ENCODE measurements around the gene MKLN1. TPM values are rescaled to one million over a fixed set of nuclear protein-coding genes. Genes with fewer than 3 reads are reported as not detected.
A peak's percentile ranks its signal among the peaks of the same experiment; 100 is the strongest.
"Not testable (repeated sequence)": the region's sequence is repeated elsewhere in the genome, so short reads cannot be mapped to it uniquely, and the experiment has no call there.

The MKLN1 gene
- total RNA-seq, 2 donors from 2014 or later: 25.1 to 29.3 TPM

- Histone ChIP-seq H3K4me1 (peaks cover 10% of the 10 kb centered on the region), H3K4me3 (no peak overlapping the region), H3K27ac (no peak overlapping the region), H3K27me3 (no peaks in the 10 kb centered on the region), H3K36me3 (replicated peaks in 1 of 2; ENCODE audit: insufficient read depth in 1 of 2, low read depth in 2 of 2) (no peaks in the 10 kb centered on the region), H3K9me3 (no peaks in the 10 kb centered on the region)
- intact Hi-C loops (cut with DNase I): no loop called here
- TF ChIP-seq CTCF (IDR thresholded peaks at IDR 0.05): no peak
- 84% methylated on average over 14 of the region's 14 CpGs for WGBS, 2 donors
- no peak for DNase-seq
- no peak for ATAC-seq
Observed at GRCh38 chr7:131501930-131502685, 174.4 kb downstream of the MKLN1 start.

DNA sequence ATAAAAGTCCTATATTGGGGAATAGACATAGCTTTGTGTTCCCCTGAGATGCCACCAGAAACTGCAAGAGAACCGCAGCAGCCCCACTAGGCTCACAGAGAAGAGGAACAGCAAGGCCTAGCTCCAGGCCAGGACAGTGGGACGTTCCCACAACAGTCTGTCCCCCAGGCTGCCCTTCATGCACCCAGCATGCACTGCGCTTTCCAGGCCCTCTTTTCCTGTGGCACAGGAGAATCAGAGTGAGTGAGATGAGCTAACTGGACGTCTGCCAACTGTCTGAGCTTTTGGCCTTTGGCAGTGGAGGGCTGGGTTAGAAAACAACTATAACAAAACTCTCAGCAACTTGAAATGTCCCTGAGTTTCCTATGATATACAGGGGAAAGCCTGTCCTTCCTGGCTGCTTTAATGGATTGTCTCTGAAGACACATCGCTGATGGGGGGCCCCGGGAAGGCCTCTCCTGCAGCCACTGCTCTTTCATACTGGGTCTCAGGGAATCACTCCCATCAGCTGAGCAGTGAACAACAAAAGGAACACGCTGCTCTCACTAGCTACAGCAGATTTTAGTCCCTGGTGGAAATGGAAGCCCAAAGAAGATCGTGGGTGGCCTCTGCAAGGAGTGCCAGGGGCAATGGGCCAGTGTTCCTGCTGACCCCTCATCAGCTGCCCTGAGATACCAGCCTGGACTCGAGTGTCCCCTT, 175.3 kb downstream of the MKLN1 start:
- WGBS, 2 donors: 80 to 83% methylated on average over 9 of the region's 9 CpGs
- Histone ChIP-seq H3K36me3 (replicated peaks in 1 of 2; ENCODE audit: insufficient read depth in 1 of 2, low read depth in 2 of 2) (no peaks in the 10 kb centered on the region), H3K27me3 (no peaks in the 10 kb centered on the region), H3K27ac (no peak overlapping the region), H3K9me3 (no peaks in the 10 kb centered on the region), H3K4me3 (no peak overlapping the region), H3K4me1 (peaks cover 16% of the 10 kb centered on the region)
- DNase-seq (peak in 1 of 4 donors; percentile 34), ATAC-seq (no peak)
- no peak for TF ChIP-seq POLR2A (IDR thresholded peaks at IDR 0.05)
- no peak for TF ChIP-seq CTCF (IDR thresholded peaks at IDR 0.05)
- intact Hi-C loops (cut with DNase I): no loop called here

- WGBS, 2 donors: 50 to 56% methylated on average over 6 of the region's 6 CpGs
- DNase-seq (peak in 1 of 4 donors; percentile 4), ATAC-seq (no peak)
- TF ChIP-seq POLR2A (IDR thresholded peaks at IDR 0.05) (no peak), CTCF (IDR thresholded peaks at IDR 0.05) (no peak)
- no peaks in the 10 kb centered on the region for H3K27me3 ChIP-seq
- H3K4me1 ChIP-seq: peaks cover 15% of the 10 kb centered on the region
- H3K4me3 ChIP-seq: no peak overlapping the region
- H3K9me3 ChIP-seq: no peaks in the 10 kb centered on the region
- no peaks in the 10 kb centered on the region for H3K36me3 ChIP-seq (replicated peaks in 1 of 2; ENCODE audit: insufficient read depth in 1 of 2, low read depth in 2 of 2)
- no peak overlapping the region for H3K27ac ChIP-seq
- intact Hi-C loops (cut with DNase I): no loop called here
Observed at GRCh38 chr7:131503639-131504038, 176.0 kb downstream of the MKLN1 start.

DNA sequence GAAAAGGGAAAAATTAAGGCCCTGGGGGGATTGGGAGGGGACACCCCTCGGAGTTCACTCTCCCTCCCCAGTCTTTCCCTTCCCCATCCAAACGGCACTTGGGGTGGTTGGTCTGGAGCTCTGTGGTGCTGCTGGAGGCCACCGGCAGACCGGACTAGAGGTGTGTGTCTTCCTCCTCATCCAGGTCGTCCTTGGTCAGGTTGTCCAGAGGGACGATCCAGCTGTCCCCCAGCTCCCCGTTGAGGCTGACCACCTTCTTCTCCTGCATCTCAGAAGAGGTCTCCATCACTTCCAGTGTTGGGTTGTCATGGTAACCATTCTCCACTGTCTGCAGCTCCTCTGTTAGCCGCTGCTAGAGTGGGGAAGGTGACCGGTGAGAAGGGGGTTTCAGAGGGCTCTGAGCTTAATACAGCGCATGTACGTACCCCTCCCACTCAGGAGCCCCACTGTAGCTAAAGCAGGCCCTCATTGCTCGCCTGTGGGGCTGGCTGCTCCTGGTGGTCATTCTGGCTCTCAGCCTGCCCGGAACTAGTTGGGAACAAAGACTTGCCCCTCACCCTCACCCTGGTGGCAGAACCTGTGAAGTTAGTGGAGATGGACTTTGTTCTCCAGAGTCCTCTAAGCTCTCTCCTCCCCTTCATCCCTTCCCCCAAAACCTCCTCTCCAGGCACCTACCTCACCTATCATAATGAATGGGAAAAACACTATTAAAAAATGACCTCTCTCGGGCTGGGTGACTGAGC, 176.7 kb downstream of the MKLN1 start:
- no peak for TF ChIP-seq CTCF (IDR thresholded peaks at IDR 0.05)
- TF ChIP-seq POLR2A (IDR thresholded peaks at IDR 0.05): no peak
- no peaks in the 10 kb centered on the region for H3K36me3 ChIP-seq (replicated peaks in 1 of 2; ENCODE audit: insufficient read depth in 1 of 2, low read depth in 2 of 2)
- H3K4me3 ChIP-seq: no peak overlapping the region
- no peaks in the 10 kb centered on the region for H3K27me3 ChIP-seq
- intact Hi-C loops (cut with DNase I): no loop called here
- 82 to 86% methylated on average over 14 of the region's 14 CpGs for WGBS, 2 donors
- DNase-seq (peak in 1 of 4 donors; percentile 5), ATAC-seq (no peak)
- no peak overlapping the region for H3K27ac ChIP-seq
- H3K4me1 ChIP-seq: peaks cover 21% of the 10 kb centered on the region
- H3K9me3 ChIP-seq: no peaks in the 10 kb centered on the region

DNA sequence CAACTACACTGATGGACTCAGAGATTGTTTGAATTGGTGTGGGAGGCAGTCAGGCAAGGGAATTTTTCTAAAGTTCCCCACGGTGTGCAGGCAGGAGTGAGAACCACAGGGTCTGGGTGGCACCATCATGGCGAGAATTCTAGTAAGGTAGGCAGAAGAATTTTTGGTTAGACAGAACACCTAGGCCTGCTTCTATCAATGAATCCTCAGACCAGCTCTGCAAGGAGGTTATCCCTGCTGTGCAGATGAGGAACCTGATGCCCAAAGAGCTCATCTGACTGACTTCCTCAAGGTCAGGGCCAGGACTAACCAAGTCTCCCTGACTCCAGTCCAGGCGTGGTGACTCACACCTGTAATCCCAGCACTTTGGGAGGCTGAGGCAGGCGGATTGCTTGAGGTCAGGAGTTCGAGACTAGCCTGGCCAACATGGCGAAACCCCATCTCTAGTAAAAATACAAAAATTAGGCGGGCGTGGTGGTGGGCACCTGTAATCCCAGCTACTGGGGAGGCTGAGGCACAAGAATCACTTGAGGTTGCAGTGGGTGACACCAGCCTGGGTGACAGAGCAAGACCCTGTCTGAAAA, 177.5 kb downstream of the MKLN1 start:
- not testable (repeated sequence) for ATAC-seq; H3K9me3 ChIP-seq; H3K27me3 ChIP-seq; H3K4me3 ChIP-seq; DNase-seq; H3K27ac ChIP-seq; H3K36me3 ChIP-seq (replicated peaks in 1 of 2; ENCODE audit: insufficient read depth in 1 of 2, low read depth in 2 of 2)
- WGBS, 2 donors: 85 to 89% methylated on average over 8 of the region's 8 CpGs
- intact Hi-C loops (cut with DNase I): loop anchor here (5.0 kb wide), 1 partner anchor 147 kb away; no protein-coding TSS in a partner anchor
- peaks cover 21% of the 10 kb centered on the region for H3K4me1 ChIP-seq
